Testis (tissue), 2 donors: Measurements from ENCODE around the gene NLGN1.

Experiments used
- POLR2A ChIP-seq: fragments of 450-650 bp; IDR thresholded peaks from one replicate; pipeline ENCODE4 v1.6.1; 2017; ENCODE audit warnings: antibody characterized with exemption, mild to moderate bottlenecking, moderate library complexity
- TF ChIP-seq, protein P1 (sequence below), 3 experiments: fragments of 450-650 bp in 2 of 3; fragments of 200-600 bp in 1 of 3; sonication (generic) in 1 of 3; IDR thresholded peaks; one replicate each; pipeline ENCODE4 v1.5.1; 2016 to 2019; ENCODE audit warnings: antibody characterized with exemption in 3 of 3, mild to moderate bottlenecking in 2 of 3, moderate library complexity in 1 of 3

DNA sequence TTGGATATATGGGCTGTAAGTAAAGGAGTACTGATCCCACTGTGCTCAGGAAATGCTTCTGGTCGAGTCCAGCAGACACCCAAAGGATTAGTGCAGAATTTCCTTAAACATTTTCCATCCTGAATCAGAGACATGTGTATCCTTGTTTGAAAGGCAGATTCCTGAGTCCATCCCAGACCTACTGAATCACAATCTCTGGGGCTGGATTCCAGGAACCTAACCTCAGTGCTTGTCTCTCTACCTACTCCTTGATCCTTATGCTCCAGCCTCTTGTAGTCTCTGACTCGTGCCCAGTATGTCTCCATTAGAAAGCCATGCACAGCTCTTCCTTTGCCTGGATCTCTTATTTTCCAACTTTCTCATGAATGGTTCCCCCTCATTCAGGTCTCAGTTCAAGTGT, 585.8 kb downstream of the NLGN1 start:
- TF ChIP-seq POLR2A: no peak
- TF ChIP-seq, protein P1, sequence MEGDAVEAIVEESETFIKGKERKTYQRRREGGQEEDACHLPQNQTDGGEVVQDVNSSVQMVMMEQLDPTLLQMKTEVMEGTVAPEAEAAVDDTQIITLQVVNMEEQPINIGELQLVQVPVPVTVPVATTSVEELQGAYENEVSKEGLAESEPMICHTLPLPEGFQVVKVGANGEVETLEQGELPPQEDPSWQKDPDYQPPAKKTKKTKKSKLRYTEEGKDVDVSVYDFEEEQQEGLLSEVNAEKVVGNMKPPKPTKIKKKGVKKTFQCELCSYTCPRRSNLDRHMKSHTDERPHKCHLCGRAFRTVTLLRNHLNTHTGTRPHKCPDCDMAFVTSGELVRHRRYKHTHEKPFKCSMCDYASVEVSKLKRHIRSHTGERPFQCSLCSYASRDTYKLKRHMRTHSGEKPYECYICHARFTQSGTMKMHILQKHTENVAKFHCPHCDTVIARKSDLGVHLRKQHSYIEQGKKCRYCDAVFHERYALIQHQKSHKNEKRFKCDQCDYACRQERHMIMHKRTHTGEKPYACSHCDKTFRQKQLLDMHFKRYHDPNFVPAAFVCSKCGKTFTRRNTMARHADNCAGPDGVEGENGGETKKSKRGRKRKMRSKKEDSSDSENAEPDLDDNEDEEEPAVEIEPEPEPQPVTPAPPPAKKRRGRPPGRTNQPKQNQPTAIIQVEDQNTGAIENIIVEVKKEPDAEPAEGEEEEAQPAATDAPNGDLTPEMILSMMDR (IDR thresholded peaks at IDR 0.05): no peak
